ENCODE measurements around the gene ZNF444.

The ZNF444 gene

GRCh38 chr19:56121180-56122167, 19.6 kb upstream of the ZNF444 start, which contains the start of gene ZNF787:
ZNF787 (minus strand) TSS chr19:56121295; CDS start chr19:56103217, 18,078 bp downstream.
- Histone ChIP-seq H3K27ac (ENCODE audit: insufficient read depth in 1 of 2, low read depth in 1 of 2, low read length in 2 of 2, poor library complexity in 1 of 2, severe bottlenecking in 2 of 2) (peak within 1 kb of the TSS; percentile 83 to 90), H3K9me3 (ENCODE audit: control extremely low read depth in 1 of 5, control insufficient read depth in 4 of 5, insufficient read depth in 2 of 5, low read depth in 1 of 5, low read length in 4 of 5) (no peaks in the 10 kb centered on the region), H3K36me3 (ENCODE audit: control insufficient read depth in 4 of 4, insufficient read depth in 4 of 4, low read length in 3 of 4) (peaks cover 0 to 25% (median 6%) of the 10 kb centered on the region in 4 experiments), H3K4me3 (ENCODE audit: control insufficient read depth in 1 of 7, extremely low read depth in 1 of 7, insufficient read depth in 4 of 7, low read depth in 2 of 7, low read length in 6 of 7) (peak within 1 kb of the TSS; percentile 53 to 81 (median 71)), H3K4me1 (ENCODE audit: control extremely low read depth in 1 of 4, control insufficient read depth in 4 of 4, insufficient read depth in 4 of 4, low read length in 3 of 4) (peaks cover 10 to 44% (median 41%) of the 10 kb centered on the region in 4 experiments), H3K27me3 (replicated peaks in 2 of 5; ENCODE audit: control insufficient read depth in 4 of 5, insufficient read depth in 5 of 5, low read length in 4 of 5) (no peaks in the 10 kb centered on the region)
- 6% methylated on average over 48 of the region's 74 CpGs for WGBS (ENCODE audit: insufficient coverage)
- DNase-seq: peak; percentile 98 to 99 (median 98)
- ChIA-PET CTCF (interaction anchor here (0.7 to 3.4 kb wide), 5 partner anchors 11 to 55 kb away, joined by 3 to 10 read pairs (median 3); no protein-coding TSS in a partner anchor), POLR2A (interaction anchor here (1.0 to 1.8 kb wide), 7 partner anchors 9 to 55 kb away, joined by 3 to 9 read pairs (median 3); partner anchors contain the start of gene ZNF444)

- over 99% methylated on average over 15 of the region's 16 CpGs for WGBS (ENCODE audit: insufficient coverage)
- peaks cover 0 to 10% (median under 1%) of the 10 kb centered on the region in 4 experiments for H3K36me3 ChIP-seq (ENCODE audit: control insufficient read depth in 4 of 4, insufficient read depth in 4 of 4, low read length in 3 of 4)
- CTCF ChIA-PET: interaction anchor here (1.0 to 3.4 kb wide), 2 partner anchors 11 to 43 kb away, joined by 3 to 10 read pairs; no protein-coding TSS in a partner anchor
- H3K9me3 ChIP-seq (ENCODE audit: control extremely low read depth in 1 of 5, control insufficient read depth in 4 of 5, insufficient read depth in 2 of 5, low read depth in 1 of 5, low read length in 4 of 5): no peaks in the 10 kb centered on the region
- POLR2A ChIA-PET: interaction anchor here (0.8 kb wide), 1 partner anchor 12 kb away, joined by 3 read pairs; no protein-coding TSS in a partner anchor
- no peak overlapping the region for H3K27ac ChIP-seq (ENCODE audit: insufficient read depth in 1 of 2, low read depth in 1 of 2, low read length in 2 of 2, poor library complexity in 1 of 2, severe bottlenecking in 2 of 2)
- H3K4me1 ChIP-seq (ENCODE audit: control extremely low read depth in 1 of 4, control insufficient read depth in 4 of 4, insufficient read depth in 4 of 4, low read length in 3 of 4): peaks cover 10 to 28% (median 25%) of the 10 kb centered on the region in 4 experiments
- no peak for DNase-seq
- H3K4me3 ChIP-seq (ENCODE audit: control insufficient read depth in 1 of 7, extremely low read depth in 1 of 7, insufficient read depth in 4 of 7, low read depth in 2 of 7, low read length in 6 of 7): no peak overlapping the region
- H3K27me3 ChIP-seq (replicated peaks in 2 of 5; ENCODE audit: control insufficient read depth in 4 of 5, insufficient read depth in 5 of 5, low read length in 4 of 5): no peaks in the 10 kb centered on the region
Measured at GRCh38 chr19:56123266-56123891, 17.7 kb upstream of the ZNF444 start.

GRCh38 chr19:56124578-56124977, 16.5 kb upstream of the ZNF444 start:
- CTCF ChIA-PET: interaction anchor here (1.0 to 1.3 kb wide), 2 partner anchors 9 to 129 kb away, joined by 4 to 6 read pairs; no protein-coding TSS in a partner anchor
- peaks cover 0 to under 1% (median 0%) of the 10 kb centered on the region in 4 experiments for H3K36me3 ChIP-seq (ENCODE audit: control insufficient read depth in 4 of 4, insufficient read depth in 4 of 4, low read length in 3 of 4)
- no peak overlapping the region for H3K27ac ChIP-seq (ENCODE audit: insufficient read depth in 1 of 2, low read depth in 1 of 2, low read length in 2 of 2, poor library complexity in 1 of 2, severe bottlenecking in 2 of 2)
- POLR2A ChIA-PET: no interaction called here
- H3K9me3 ChIP-seq (ENCODE audit: control extremely low read depth in 1 of 5, control insufficient read depth in 4 of 5, insufficient read depth in 2 of 5, low read depth in 1 of 5, low read length in 4 of 5): no peaks in the 10 kb centered on the region
- H3K4me3 ChIP-seq (ENCODE audit: control insufficient read depth in 1 of 7, extremely low read depth in 1 of 7, insufficient read depth in 4 of 7, low read depth in 2 of 7, low read length in 6 of 7): no peak overlapping the region
- peaks cover 6 to 16% (median 13%) of the 10 kb centered on the region in 4 experiments for H3K4me1 ChIP-seq (ENCODE audit: control extremely low read depth in 1 of 4, control insufficient read depth in 4 of 4, insufficient read depth in 4 of 4, low read length in 3 of 4)
- 89% methylated on average over 4 of the region's 4 CpGs for WGBS (ENCODE audit: insufficient coverage)
- DNase-seq: no peak
- no peaks in the 10 kb centered on the region for H3K27me3 ChIP-seq (replicated peaks in 2 of 5; ENCODE audit: control insufficient read depth in 4 of 5, insufficient read depth in 5 of 5, low read length in 4 of 5)

- WGBS (ENCODE audit: insufficient coverage): 88% methylated on average over 15 of the region's 16 CpGs
- DNase-seq: peak in 2 of 3 donors; percentile 35 to 65
- H3K4me3 ChIP-seq (ENCODE audit: control insufficient read depth in 1 of 7, extremely low read depth in 1 of 7, insufficient read depth in 4 of 7, low read depth in 2 of 7, low read length in 6 of 7): no peak overlapping the region
- H3K9me3 ChIP-seq (ENCODE audit: control extremely low read depth in 1 of 5, control insufficient read depth in 4 of 5, insufficient read depth in 2 of 5, low read depth in 1 of 5, low read length in 4 of 5): no peaks in the 10 kb centered on the region
- CTCF ChIA-PET: interaction anchor here (1.3 kb wide), 1 partner anchor 8 kb away, joined by 6 read pairs; no protein-coding TSS in a partner anchor
- H3K36me3 ChIP-seq (ENCODE audit: control insufficient read depth in 4 of 4, insufficient read depth in 4 of 4, low read length in 3 of 4): no peaks in the 10 kb centered on the region
- H3K27ac ChIP-seq (ENCODE audit: insufficient read depth in 1 of 2, low read depth in 1 of 2, low read length in 2 of 2, poor library complexity in 1 of 2, severe bottlenecking in 2 of 2): no peak overlapping the region
- no peaks in the 10 kb centered on the region for H3K27me3 ChIP-seq (replicated peaks in 2 of 5; ENCODE audit: control insufficient read depth in 4 of 5, insufficient read depth in 5 of 5, low read length in 4 of 5)
- peaks cover 6 to 8% (median 7%) of the 10 kb centered on the region in 4 experiments for H3K4me1 ChIP-seq (ENCODE audit: control extremely low read depth in 1 of 4, control insufficient read depth in 4 of 4, insufficient read depth in 4 of 4, low read length in 3 of 4)
- POLR2A ChIA-PET: no interaction called here
Measured at GRCh38 chr19:56125806-56126590, 15.1 kb upstream of the ZNF444 start.

- ChIA-PET POLR2A (no interaction called here), CTCF (no interaction called here)
- Histone ChIP-seq H3K36me3 (ENCODE audit: control insufficient read depth in 4 of 4, insufficient read depth in 4 of 4, low read length in 3 of 4) (no peaks in the 10 kb centered on the region), H3K27ac (ENCODE audit: insufficient read depth in 1 of 2, low read depth in 1 of 2, low read length in 2 of 2, poor library complexity in 1 of 2, severe bottlenecking in 2 of 2) (no peak overlapping the region), H3K4me3 (ENCODE audit: control insufficient read depth in 1 of 7, extremely low read depth in 1 of 7, insufficient read depth in 4 of 7, low read depth in 2 of 7, low read length in 6 of 7) (no peak overlapping the region), H3K9me3 (ENCODE audit: control extremely low read depth in 1 of 5, control insufficient read depth in 4 of 5, insufficient read depth in 2 of 5, low read depth in 1 of 5, low read length in 4 of 5) (no peaks in the 10 kb centered on the region), H3K4me1 (ENCODE audit: control extremely low read depth in 1 of 4, control insufficient read depth in 4 of 4, insufficient read depth in 4 of 4, low read length in 3 of 4) (peaks cover under 1% of the 10 kb centered on the region in 4 experiments), H3K27me3 (replicated peaks in 2 of 5; ENCODE audit: control insufficient read depth in 4 of 5, insufficient read depth in 5 of 5, low read length in 4 of 5) (no peaks in the 10 kb centered on the region)
- no peak for DNase-seq
- WGBS (ENCODE audit: insufficient coverage): 98% methylated on average over 9 of the region's 19 CpGs
Measured at GRCh38 chr19:56126983-56127780, 13.9 kb upstream of the ZNF444 start.

- ChIA-PET CTCF (no interaction called here), POLR2A (no interaction called here)
- H3K36me3 ChIP-seq (ENCODE audit: control insufficient read depth in 4 of 4, insufficient read depth in 4 of 4, low read length in 3 of 4): no peaks in the 10 kb centered on the region
- no peak overlapping the region for H3K27ac ChIP-seq (ENCODE audit: insufficient read depth in 1 of 2, low read depth in 1 of 2, low read length in 2 of 2, poor library complexity in 1 of 2, severe bottlenecking in 2 of 2)
- peaks cover 0 to 10% (median 3%) of the 10 kb centered on the region in 4 experiments for H3K4me1 ChIP-seq (ENCODE audit: control extremely low read depth in 1 of 4, control insufficient read depth in 4 of 4, insufficient read depth in 4 of 4, low read length in 3 of 4)
- no peak overlapping the region for H3K4me3 ChIP-seq (ENCODE audit: control insufficient read depth in 1 of 7, extremely low read depth in 1 of 7, insufficient read depth in 4 of 7, low read depth in 2 of 7, low read length in 6 of 7)
- no peaks in the 10 kb centered on the region for H3K9me3 ChIP-seq (ENCODE audit: control extremely low read depth in 1 of 5, control insufficient read depth in 4 of 5, insufficient read depth in 2 of 5, low read depth in 1 of 5, low read length in 4 of 5)
- no peak for DNase-seq
- WGBS (ENCODE audit: insufficient coverage): 98% methylated on average over 6 of the region's 7 CpGs
- H3K27me3 ChIP-seq (replicated peaks in 2 of 5; ENCODE audit: control insufficient read depth in 4 of 5, insufficient read depth in 5 of 5, low read length in 4 of 5): no peaks in the 10 kb centered on the region
Measured at GRCh38 chr19:56130006-56130405, 11.1 kb upstream of the ZNF444 start.
